Activated CD4-positive, CD25-positive, alpha-beta regulatory T cell (primary cell): ENCODE measurements around the gene EEF2K.
"Not testable (repeated sequence)": the region's sequence is repeated elsewhere in the genome, so short reads cannot be mapped to it uniquely, and the experiment has no call there.

Source experiments
- DNase-seq, 4 experiments: peaks; one replicate each; lab custom pipeline; 2025; lab: John Stamatoyannopoulos, UW

The EEF2K gene

GRCh38 chr16:22293137-22294106 lies 87.3 kb downstream of the EEF2K start:
- no peak for DNase-seq

- DNase-seq: no peak
These were observed 90.4 kb downstream of the EEF2K start for GRCh38 chr16:22296225-22297113.

- DNase-seq: peak; percentile 99 to 100 (median 100)
These were observed 91.2 kb downstream of the EEF2K start, which contains the start of gene POLR3E for GRCh38 chr16:22297114-22297870. POLR3E (plus strand) TSS chr16:22297409; CDS start chr16:22302969, 5,560 bp downstream.

GRCh38 chr16:22297871-22298733 lies 92.0 kb downstream of the EEF2K start:
- peak; percentile 34 to 54 (median 43) for DNase-seq

- no peak for DNase-seq
These were observed 93.0 kb downstream of the EEF2K start for GRCh38 chr16:22299036-22299435.

GRCh38 chr16:22300427-22301071 lies 94.5 kb downstream of the EEF2K start:
- DNase-seq: peak in 1 of 4 experiments; percentile 19

- DNase-seq: not testable (repeated sequence)
These were observed 95.3 kb downstream of the EEF2K start for GRCh38 chr16:22301423-22301822.

- no peak for DNase-seq
These were observed 96.8 kb downstream of the EEF2K start for GRCh38 chr16:22302776-22303363.

- no peak for DNase-seq
These were observed 98.3 kb downstream of the EEF2K start for GRCh38 chr16:22304411-22304810.

GRCh38 chr16:22306788-22307187 lies 100.7 kb downstream of the EEF2K start:
- no peak for DNase-seq

GRCh38 chr16:22307838-22308237 lies 101.8 kb downstream of the EEF2K start:
- no peak for DNase-seq

- DNase-seq: no peak
These were observed 102.9 kb downstream of the EEF2K start for GRCh38 chr16:22308824-22309520.

- no peak for DNase-seq
These were observed 105.4 kb downstream of the EEF2K start for GRCh38 chr16:22311520-22311919.

- DNase-seq: no peak
These were observed 107.1 kb downstream of the EEF2K start for GRCh38 chr16:22312897-22313781.

- no peak for DNase-seq
These were observed 107.9 kb downstream of the EEF2K start for GRCh38 chr16:22313876-22314470.

GRCh38 chr16:22314661-22315626 lies 108.9 kb downstream of the EEF2K start:
- DNase-seq: no peak

GRCh38 chr16:22315979-22316378 lies 109.9 kb downstream of the EEF2K start:
- DNase-seq: no peak
